Type B pancreatic cell (in vitro differentiated cells): Measurements from ENCODE around the gene RAB39A. TPM values are rescaled to one million over a fixed set of nuclear protein-coding genes. Genes with fewer than 3 reads are reported as not detected.

Source experiments
- DNase-seq: peaks from one replicate; pipeline ENCODE4 v3.0.0; 2021; ENCODE audit warnings: mixed read lengths; ENCODE audit not compliant: unreplicated experiment; ENCODE audit errors: extremely low spot score
- H3K27ac Mint-ChIP-seq: 2 replicates; pipeline ENCODE4 v1.8.0; 2021; ENCODE audit warnings: mild to moderate bottlenecking, mixed read lengths
- H3K27me3 Mint-ChIP-seq: 2 replicates; pipeline ENCODE4 v1.8.0; 2021; ENCODE audit warnings: mixed read lengths
- H3K36me3 Mint-ChIP-seq: 2 replicates; pipeline ENCODE4 v1.8.0; 2021; ENCODE audit warnings: mixed read lengths
- H3K4me1 Mint-ChIP-seq: one replicate; pipeline ENCODE4 v1.8.0; 2021; ENCODE audit warnings: mixed read lengths; ENCODE audit not compliant: unreplicated experiment
- H3K4me3 Mint-ChIP-seq: 2 replicates; pipeline ENCODE4 v1.8.0; 2021; ENCODE audit warnings: mild to moderate bottlenecking, mixed read lengths
- H3K9me3 Mint-ChIP-seq: 2 replicates; pipeline ENCODE4 v1.8.0; 2021; ENCODE audit warnings: mixed read lengths
- total RNA-seq: library from RNA; stranded (reverse); gene quantifications from 2 replicates; pipeline ENCODE4 v1.2.1, GENCODE V29; 2021; ENCODE audit warnings: low replicate concordance
- TF ChIP-seq, protein P1 (sequence below): fragments of 200-600 bp; sonication (generic); conservative IDR thresholded peaks from 2 replicates; pipeline ENCODE4 v1.5.0; 2021; ENCODE audit warnings: antibody characterized with exemption, mild to moderate bottlenecking

Gene RAB39A
- total RNA-seq, 1 donor from 2014 or later, result 3.4 TPM

DNA sequence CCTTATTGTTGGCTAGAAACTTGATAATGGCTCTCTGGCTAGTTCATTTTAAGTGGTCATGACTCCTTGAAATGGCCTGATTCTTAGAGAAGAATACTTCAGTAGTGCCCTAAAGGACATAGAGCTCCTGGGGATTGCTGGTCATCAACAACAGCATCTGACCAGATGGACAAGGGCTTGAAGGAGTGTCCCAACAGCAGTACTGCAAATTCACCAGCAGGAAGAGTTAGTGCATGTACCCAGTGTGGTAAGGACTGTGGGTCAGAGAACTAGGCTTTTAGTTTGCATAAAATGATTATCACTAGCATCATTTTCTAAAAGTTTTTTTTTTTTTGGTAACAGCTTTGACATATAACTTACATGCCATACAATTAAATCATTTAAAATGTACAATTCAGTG is 41.0 kb downstream of the RAB39A start:
- H3K4me1 Mint-ChIP-seq, result no peaks in the 10 kb centered on the region
- H3K9me3 Mint-ChIP-seq, result no peaks in the 10 kb centered on the region
- H3K27me3 Mint-ChIP-seq, result no peaks in the 10 kb centered on the region
- no peak for DNase-seq
- H3K36me3 Mint-ChIP-seq, result no peaks in the 10 kb centered on the region
- H3K27ac Mint-ChIP-seq, result no peak overlapping the region
- no peak overlapping the region for H3K4me3 Mint-ChIP-seq
- TF ChIP-seq, protein P1, sequence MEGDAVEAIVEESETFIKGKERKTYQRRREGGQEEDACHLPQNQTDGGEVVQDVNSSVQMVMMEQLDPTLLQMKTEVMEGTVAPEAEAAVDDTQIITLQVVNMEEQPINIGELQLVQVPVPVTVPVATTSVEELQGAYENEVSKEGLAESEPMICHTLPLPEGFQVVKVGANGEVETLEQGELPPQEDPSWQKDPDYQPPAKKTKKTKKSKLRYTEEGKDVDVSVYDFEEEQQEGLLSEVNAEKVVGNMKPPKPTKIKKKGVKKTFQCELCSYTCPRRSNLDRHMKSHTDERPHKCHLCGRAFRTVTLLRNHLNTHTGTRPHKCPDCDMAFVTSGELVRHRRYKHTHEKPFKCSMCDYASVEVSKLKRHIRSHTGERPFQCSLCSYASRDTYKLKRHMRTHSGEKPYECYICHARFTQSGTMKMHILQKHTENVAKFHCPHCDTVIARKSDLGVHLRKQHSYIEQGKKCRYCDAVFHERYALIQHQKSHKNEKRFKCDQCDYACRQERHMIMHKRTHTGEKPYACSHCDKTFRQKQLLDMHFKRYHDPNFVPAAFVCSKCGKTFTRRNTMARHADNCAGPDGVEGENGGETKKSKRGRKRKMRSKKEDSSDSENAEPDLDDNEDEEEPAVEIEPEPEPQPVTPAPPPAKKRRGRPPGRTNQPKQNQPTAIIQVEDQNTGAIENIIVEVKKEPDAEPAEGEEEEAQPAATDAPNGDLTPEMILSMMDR, result peak; percentile 45

GRCh38 chr11:107970049-107970448 is 41.8 kb downstream of the RAB39A start:
- Mint-ChIP-seq H3K27ac (no peak overlapping the region), H3K36me3 (no peaks in the 10 kb centered on the region), H3K4me1 (no peaks in the 10 kb centered on the region), H3K9me3 (no peaks in the 10 kb centered on the region), H3K27me3 (no peaks in the 10 kb centered on the region), H3K4me3 (no peak overlapping the region)
- DNase-seq, result no peak
- TF ChIP-seq, protein P1, result no peak

DNA sequence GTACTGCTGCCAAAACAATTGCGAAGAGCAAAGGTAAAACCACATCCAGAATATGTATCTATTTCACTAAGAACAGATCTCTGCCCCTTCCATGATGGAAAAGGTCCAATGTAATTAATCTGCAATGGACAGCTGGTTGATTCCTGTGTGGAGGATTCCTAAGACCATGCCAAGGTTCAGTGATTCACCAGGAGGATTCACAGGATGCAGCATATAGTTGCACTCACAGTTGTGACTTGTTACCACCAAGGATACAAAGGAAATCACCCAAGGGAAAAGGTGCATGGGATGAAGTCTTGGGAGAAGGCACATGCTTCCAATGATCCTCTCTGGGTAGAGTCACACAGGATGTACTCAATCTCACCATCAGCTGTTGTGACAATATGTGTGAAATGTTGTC is 45.4 kb downstream of the RAB39A start:
- Mint-ChIP-seq H3K4me1 (no peaks in the 10 kb centered on the region), H3K9me3 (no peaks in the 10 kb centered on the region), H3K27ac (no peak overlapping the region), H3K27me3 (peaks cover 4% of the 10 kb centered on the region), H3K4me3 (no peak overlapping the region), H3K36me3 (no peaks in the 10 kb centered on the region)
- DNase-seq, result no peak
- TF ChIP-seq, protein P1, result no peak

DNA sequence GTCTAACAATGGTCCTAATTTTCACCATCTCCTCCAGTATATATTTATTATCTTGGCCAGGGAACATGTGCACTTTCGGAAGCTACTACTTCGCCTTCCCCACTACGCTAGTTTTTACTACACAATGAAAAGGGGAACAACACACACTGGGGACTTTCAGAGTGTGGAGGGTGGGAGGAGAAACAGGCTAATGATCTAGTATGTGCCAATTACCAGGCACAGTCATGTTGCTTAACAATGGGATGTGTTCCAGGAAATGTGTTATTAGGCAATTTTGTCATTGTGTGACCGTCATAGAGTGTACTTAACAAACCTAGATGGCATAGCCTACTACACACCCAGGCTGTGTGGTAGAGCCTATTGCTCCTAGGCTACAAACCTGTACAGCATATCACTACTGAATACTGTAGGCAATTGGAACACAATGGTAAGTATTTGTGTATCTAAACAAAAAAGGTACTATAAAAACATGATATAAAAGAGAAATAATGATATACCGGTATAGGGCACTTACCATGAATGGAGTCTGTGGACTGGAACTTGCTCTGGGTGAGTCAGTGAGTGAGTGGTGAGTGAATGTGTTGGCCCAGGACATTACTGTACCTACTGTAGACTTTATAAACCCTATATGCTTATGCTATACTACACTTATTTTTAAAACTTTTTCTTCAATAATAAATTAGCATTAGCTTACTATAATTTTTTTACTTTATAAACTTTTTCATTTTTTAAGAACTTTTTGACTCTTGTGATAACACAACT is 60.3 kb downstream of the RAB39A start:
- TF ChIP-seq, protein P1, result no peak
- Mint-ChIP-seq H3K9me3 (no peaks in the 10 kb centered on the region), H3K27me3 (no peaks in the 10 kb centered on the region), H3K27ac (no peak overlapping the region), H3K4me1 (no peaks in the 10 kb centered on the region), H3K4me3 (no peak overlapping the region), H3K36me3 (no peaks in the 10 kb centered on the region)
- DNase-seq, result no peak

DNA sequence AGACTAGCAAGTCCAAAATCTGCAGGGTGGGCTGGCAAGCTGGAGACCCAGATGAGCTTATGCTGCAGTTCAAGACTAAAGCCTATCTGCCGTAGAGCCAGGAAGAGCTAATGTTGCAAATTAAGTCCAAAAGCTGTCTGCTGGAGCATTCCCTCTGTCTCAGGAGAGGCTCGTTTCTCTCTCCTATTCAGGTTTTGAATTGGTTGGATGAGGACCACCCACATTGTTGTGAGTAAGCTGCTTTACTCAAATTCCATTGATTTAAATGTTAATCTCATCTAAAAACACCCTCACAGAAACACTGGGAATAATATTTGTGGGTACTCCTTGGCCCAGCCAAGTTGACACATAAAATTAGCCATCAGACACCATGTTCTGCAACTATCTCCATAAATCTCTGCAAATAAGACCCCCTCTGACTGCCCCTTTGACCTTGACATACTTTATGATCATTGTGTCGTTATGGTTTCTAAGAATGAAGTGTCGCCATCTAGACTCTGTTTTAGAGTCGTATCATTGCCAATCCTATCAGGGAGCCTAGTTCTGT is 63.7 kb downstream of the RAB39A start:
- DNase-seq, result no peak
- no peaks in the 10 kb centered on the region for H3K27me3 Mint-ChIP-seq
- H3K36me3 Mint-ChIP-seq, result no peaks in the 10 kb centered on the region
- no peak overlapping the region for H3K4me3 Mint-ChIP-seq
- TF ChIP-seq, protein P1, result no peak
- H3K9me3 Mint-ChIP-seq, result no peaks in the 10 kb centered on the region
- H3K27ac Mint-ChIP-seq, result no peak overlapping the region
- no peaks in the 10 kb centered on the region for H3K4me1 Mint-ChIP-seq
